ENCODE measurements around the gene AGTPBP1.

The AGTPBP1 gene

GRCh38 chr9:85716031-85716877, 25.5 kb downstream of the AGTPBP1 start:
- no peaks in the 10 kb centered on the region for H3K79me2 ChIP-seq (ENCODE audit: insufficient read depth, low read depth)
- H3K27ac ChIP-seq: no peak overlapping the region
- no peaks in the 10 kb centered on the region for H3K27me3 ChIP-seq (ENCODE audit: insufficient read depth, low read depth)
- no peaks in the 10 kb centered on the region for H4K20me1 ChIP-seq (ENCODE audit: insufficient read depth)
- TF ChIP-seq CTCF (conservative IDR thresholded peaks at IDR 0.05; ENCODE audit: low read depth, low read length): peak; percentile 29; the same call in 1 of the 2 replicates
- no peak overlapping the region for H2AFZ ChIP-seq (ENCODE audit: low read depth)
- no peak overlapping the region for H3K4me3 ChIP-seq (IDR thresholded peaks at IDR 0.05; ENCODE audit: insufficient read depth, low read depth, low read length)
- no peak overlapping the region for H3K4me2 ChIP-seq
- no peaks in the 10 kb centered on the region for H3K4me1 ChIP-seq (ENCODE audit: low read depth, poor library complexity, severe bottlenecking)
- H3K36me3 ChIP-seq (ENCODE audit: insufficient read depth): no peaks in the 10 kb centered on the region
- H3K9ac ChIP-seq: no peak overlapping the region

GRCh38 chr9:85715587-85715986, 26.2 kb downstream of the AGTPBP1 start:
- H3K36me3 ChIP-seq (ENCODE audit: insufficient read depth): no peaks in the 10 kb centered on the region
- H4K20me1 ChIP-seq (ENCODE audit: insufficient read depth): no peaks in the 10 kb centered on the region
- no peak overlapping the region for H3K27ac ChIP-seq
- no peak overlapping the region for H3K9ac ChIP-seq
- no peaks in the 10 kb centered on the region for H3K27me3 ChIP-seq (ENCODE audit: insufficient read depth, low read depth)
- no peak for TF ChIP-seq CTCF (conservative IDR thresholded peaks at IDR 0.05; ENCODE audit: low read depth, low read length)
- no peaks in the 10 kb centered on the region for H3K4me1 ChIP-seq (ENCODE audit: low read depth, poor library complexity, severe bottlenecking)
- no peaks in the 10 kb centered on the region for H3K79me2 ChIP-seq (ENCODE audit: insufficient read depth, low read depth)
- no peak overlapping the region for H2AFZ ChIP-seq (ENCODE audit: low read depth)
- H3K4me2 ChIP-seq: no peak overlapping the region
- no peak overlapping the region for H3K4me3 ChIP-seq (IDR thresholded peaks at IDR 0.05; ENCODE audit: insufficient read depth, low read depth, low read length)

GRCh38 chr9:85713897-85714296, 27.9 kb downstream of the AGTPBP1 start:
- H3K4me1 ChIP-seq (ENCODE audit: low read depth, poor library complexity, severe bottlenecking): no peaks in the 10 kb centered on the region
- H3K9ac ChIP-seq: no peak overlapping the region
- H3K27ac ChIP-seq: no peak overlapping the region
- no peaks in the 10 kb centered on the region for H3K79me2 ChIP-seq (ENCODE audit: insufficient read depth, low read depth)
- H4K20me1 ChIP-seq (ENCODE audit: insufficient read depth): no peaks in the 10 kb centered on the region
- no peaks in the 10 kb centered on the region for H3K27me3 ChIP-seq (ENCODE audit: insufficient read depth, low read depth)
- no peak overlapping the region for H2AFZ ChIP-seq (ENCODE audit: low read depth)
- no peaks in the 10 kb centered on the region for H3K36me3 ChIP-seq (ENCODE audit: insufficient read depth)
- no peak for TF ChIP-seq CTCF (conservative IDR thresholded peaks at IDR 0.05; ENCODE audit: low read depth, low read length)
- H3K4me3 ChIP-seq (IDR thresholded peaks at IDR 0.05; ENCODE audit: insufficient read depth, low read depth, low read length): no peak overlapping the region
- no peak overlapping the region for H3K4me2 ChIP-seq

GRCh38 chr9:85704744-85705143, 37.0 kb downstream of the AGTPBP1 start:
- no peaks in the 10 kb centered on the region for H3K4me1 ChIP-seq (ENCODE audit: low read depth, poor library complexity, severe bottlenecking)
- H2AFZ ChIP-seq (ENCODE audit: low read depth): no peak overlapping the region
- H3K9ac ChIP-seq: no peak overlapping the region
- H3K4me3 ChIP-seq (IDR thresholded peaks at IDR 0.05; ENCODE audit: insufficient read depth, low read depth, low read length): no peak overlapping the region
- no peak overlapping the region for H3K4me2 ChIP-seq
- no peaks in the 10 kb centered on the region for H3K36me3 ChIP-seq (ENCODE audit: insufficient read depth)
- no peaks in the 10 kb centered on the region for H3K79me2 ChIP-seq (ENCODE audit: insufficient read depth, low read depth)
- no peaks in the 10 kb centered on the region for H3K27me3 ChIP-seq (ENCODE audit: insufficient read depth, low read depth)
- H3K27ac ChIP-seq: no peak overlapping the region
- H4K20me1 ChIP-seq (ENCODE audit: insufficient read depth): no peaks in the 10 kb centered on the region
- TF ChIP-seq CTCF (conservative IDR thresholded peaks at IDR 0.05; ENCODE audit: low read depth, low read length): no peak
